Stimulated activated CD8-positive, alpha-beta memory T cell treated with anti-CD3 and anti-CD28 coated beads, Interleukin-2, amount 100 ng/mL, for 48 hours (primary cell): Measurements from ENCODE around the gene MGAT4D.
"Not testable (repeated sequence)": the region's sequence is repeated elsewhere in the genome, so short reads cannot be mapped to it uniquely, and the experiment has no call there.

Experiments used
- DNase-seq, 2 donors: peaks; one replicate each; pipeline ENCODE4 v3.0.0-alpha.2; 2020; ENCODE audit warnings: low read depth in 2 of 2

The MGAT4D gene

DNA sequence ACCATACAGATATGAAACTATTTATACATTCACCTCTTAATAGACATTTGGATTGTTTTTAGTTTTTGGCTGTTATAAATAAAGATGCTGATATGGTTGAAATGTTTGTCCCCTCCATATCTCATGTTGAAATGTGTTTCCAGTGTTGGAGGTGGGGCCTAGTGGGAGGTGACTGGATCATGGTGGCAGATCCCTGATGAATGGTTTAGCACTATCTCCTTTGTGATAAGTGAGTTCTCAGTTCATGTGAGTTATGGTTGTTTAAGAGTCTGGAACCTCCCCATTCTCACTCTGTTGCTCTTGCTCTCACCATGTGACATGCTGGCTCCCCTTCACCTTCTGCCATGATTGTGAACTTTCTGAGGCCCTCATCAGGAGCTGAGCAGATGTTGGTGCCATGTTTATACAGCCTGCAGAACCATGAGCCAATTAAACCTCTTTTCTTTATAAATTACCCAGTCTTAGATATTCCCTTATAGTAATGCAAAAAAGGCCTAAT is 58.4 kb downstream of the MGAT4D start:
- DNase-seq, result no peak

DNA sequence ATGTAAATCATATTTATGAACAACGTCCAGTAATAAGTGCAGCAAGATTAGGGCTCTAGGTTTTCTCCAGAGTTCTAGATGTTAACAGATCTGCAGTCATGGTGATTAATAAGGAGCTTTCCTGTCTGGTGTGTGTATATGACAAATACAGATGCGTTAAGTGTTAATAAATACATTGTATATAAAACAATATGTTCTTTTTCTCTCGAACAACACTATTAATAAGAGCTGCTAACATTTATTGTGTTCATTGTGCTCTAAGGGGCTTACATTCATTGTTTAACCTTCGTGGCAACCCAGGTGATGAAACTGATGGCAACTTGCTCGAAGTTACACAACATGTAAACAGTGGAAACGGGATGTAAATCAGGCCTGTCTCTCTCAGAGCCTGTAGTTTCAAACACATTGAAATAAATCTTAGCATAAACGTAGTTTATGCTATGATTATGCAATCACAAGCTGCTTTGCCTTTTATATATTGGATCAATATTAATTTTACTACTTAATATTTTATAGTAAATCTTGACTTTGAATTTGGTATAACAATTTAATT is 70.1 kb downstream of the MGAT4D start:
- DNase-seq, result no peak

DNA sequence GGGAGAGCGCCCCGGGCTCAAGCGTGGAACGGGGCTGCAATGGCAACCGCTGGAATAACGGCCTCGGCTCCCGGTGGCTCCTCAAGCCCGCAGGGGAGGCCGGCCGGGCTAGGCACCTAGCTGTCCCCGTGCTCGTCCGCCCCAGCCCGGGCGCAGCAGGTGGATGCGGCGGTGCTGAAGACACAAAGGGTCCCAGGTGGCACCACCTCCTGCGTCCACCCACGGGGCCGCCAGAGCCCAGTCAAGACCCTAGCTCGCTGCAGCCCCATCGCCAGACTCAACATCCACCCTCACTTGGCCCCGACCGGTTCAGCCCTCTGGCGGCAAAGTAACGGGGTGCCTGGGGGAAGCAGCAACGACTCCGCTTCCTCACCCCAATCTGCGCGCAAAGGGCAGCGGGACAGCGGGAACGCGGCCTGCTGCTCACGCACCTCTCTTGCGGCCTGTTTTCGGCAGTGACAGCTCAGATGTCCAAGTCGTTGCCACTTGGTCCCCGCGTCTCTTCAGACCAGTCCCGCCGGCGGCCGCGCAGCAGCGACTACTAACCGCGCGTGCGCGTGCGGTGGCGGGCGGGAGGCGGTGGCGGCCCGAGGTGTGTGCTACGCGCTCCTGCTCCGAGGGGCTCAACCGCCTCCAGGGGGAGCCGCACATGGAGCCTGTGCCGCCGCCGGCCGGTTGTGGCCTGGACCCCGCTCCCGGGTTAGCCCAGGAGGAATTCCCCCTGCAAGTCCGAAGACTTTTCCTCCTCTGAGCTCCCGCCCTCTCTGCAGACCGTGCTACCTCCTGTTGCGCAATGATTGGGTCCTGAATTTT is 70.8 kb downstream of the MGAT4D start, which contains the start of gene CLGN:
TSS of gene CLGN (minus strand) at position 543 of the 813 bp plus-strand sequence. CDS start 14,570 bp downstream, outside the sequence.
- peak; percentile 53 to 59 for DNase-seq

DNA sequence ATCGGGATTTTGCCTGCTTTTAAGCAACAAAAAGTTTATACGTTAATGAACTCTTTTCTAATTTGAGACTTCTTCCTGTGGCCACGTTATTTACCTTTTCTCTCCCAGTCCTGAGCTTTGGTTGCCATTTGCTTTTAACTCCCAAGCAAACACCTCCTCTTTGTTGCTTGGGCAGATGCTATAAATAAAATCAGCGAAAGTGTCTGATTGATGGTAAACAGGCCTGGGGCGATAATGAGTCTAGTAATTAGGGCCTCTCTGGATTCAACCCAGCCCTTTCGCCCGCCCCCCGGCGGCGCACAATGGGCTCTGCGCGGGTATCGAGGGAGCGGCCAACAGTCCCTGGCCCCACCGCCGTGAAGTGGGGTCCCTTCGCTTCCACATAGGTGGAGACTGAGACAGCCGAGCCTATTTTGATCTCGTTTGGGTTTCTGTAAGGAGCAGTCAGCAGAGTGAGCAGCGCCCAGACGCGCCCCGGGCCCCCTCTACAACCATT is 71.4 kb downstream of the MGAT4D start:
- DNase-seq, result peak in 1 of 2 donors; percentile 1

DNA sequence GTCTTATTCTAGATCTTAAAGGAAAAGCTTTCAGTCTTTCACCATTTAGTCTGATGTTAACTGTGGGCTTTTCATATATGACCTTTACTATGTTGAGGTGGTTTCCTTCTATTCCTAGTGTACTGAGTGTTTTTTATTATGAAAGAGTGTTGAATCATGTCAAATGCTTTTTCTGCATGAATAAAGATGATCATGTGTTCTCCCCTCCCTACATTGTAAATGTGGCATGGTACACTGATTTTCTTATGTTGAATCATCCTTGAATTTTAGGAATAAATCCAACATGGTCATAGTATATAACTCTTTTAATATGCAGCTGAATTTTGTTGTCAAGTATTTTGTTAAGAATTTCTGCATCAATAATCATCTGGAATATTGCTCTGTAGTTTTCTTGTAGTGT is 75.0 kb downstream of the MGAT4D start:
- no peak for DNase-seq

DNA sequence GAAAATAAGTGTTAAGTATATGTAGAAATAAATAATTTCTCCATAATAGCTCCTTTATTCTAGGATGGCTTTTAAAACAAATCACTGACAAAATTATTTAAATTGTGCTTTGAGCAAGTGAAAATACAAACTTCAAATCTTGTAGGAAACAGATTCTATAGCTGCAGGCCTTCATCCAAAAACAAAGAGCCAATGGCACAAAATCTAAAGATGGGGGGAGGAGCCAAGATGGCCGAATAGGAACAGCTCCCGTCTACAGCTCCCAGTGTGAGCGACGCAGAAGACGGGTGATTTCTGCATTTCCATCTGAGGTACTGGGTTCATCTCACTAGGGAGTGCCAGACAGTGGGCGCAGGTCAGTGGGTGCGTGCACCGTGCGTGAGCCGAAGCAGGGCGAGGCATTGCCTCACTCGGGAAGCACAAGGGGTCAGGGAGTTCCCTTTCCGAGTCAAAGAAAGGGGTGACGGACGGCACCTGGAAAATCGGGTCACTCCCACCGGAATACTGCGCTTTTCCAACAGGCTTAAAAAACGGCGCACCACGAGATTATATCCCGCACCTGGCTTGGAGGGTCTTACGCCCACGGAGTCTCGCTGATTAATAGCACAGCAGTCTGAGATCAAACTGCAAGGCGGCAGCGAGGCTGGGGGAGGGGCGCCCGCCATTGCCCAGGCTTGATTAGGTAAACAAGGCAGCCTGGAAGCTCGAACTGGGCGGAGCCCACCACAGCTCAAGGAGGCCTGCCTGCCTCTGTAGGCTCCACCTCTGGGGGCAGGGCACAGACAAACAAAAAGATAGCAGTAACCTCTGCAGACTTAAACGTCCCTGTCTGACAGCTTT is 84.7 kb downstream of the MGAT4D start:
- DNase-seq, result not testable (repeated sequence)

DNA sequence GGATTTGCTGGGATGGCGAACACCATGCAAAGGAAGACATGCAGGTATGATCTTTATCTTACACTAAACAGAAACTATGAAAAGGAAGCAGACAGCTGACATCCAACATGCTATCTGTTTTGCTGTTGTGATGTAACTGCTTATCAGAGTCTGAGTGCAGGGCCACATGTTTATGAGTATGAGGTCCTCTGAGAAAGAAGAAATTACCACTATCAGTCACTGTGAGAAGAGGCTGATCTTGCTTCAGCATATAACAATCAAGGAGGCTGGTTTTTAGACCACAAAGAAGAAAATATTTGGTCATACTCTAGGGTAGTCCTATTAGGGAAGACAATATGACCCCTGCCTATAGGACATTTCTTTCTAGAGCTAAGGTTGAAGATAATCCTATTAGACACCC is 89.1 kb downstream of the MGAT4D start:
- no peak for DNase-seq

DNA sequence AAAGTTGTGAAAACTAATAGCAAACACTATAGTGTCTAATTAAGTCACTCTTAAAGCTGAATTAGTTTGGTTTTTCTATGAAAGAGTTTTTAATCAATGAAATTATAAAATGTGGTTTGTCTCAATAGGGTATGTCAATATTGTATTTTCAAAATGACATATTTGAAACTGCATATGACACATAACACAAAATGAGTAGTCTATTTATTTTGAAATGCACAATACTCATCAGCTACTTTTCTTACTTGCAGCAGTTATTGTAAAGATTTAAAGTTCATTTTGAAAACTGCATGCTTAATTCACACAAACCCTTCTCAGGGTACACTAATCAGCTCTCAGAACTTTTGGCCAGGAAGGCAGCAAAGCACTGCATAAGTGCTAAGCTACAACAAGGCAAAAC is 91.8 kb downstream of the MGAT4D start:
- DNase-seq, result no peak

DNA sequence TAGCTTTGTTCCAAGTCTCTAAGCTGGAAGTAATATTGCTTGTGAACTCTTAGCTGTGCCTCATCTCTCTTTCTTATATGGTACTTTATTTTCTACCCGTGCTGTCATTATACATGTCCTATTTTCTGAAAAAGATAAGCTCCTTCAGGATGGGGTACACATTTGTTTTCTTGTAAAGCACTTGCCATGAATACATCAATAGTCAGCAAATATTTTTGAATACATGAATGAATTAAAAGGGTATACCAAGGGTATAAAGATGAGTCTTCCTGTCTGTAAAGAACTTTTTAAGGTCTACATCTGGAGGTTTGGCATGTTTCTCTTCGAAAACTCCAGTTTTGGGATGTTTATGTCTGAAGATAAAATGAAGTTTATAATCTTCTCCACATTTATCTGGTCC is 98.0 kb downstream of the MGAT4D start:
- no peak for DNase-seq

DNA sequence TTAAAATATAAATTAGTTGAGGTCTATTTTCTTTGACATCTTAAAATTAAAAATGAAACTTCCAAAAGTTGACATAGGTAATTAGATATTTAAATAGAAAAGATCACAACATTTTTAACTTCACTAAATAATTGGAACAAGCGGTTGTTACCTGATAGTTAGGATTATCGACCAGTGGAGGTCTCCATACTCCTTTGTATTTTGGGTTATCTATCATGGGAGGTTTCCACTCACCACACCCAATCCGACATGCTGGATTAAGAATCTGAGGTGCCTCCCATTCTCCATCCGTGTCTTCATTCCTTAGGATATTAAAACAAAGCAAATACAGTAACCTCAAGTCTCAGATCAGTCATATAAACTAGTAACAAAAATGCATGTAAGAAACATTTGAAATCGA is 102.4 kb downstream of the MGAT4D start:
- no peak for DNase-seq
